HepG2 (cell line): ENCODE measurements around the gene ARFGAP1. TPM values are rescaled to one million over a fixed set of nuclear protein-coding genes. Genes with fewer than 3 reads are reported as not detected.
A peak's percentile ranks its signal among the peaks of the same experiment; 100 is the strongest.

Experiments
- AGO1 ChIP-seq: fragments of 200-400 bp; formaldehyde crosslinking; IDR thresholded peaks from 2 replicates; pipeline ENCODE4 v1.6.1; 2017; ENCODE audit warnings: mild to moderate bottlenecking, low read depth, low read length, moderate library complexity; ENCODE audit not compliant: poor library complexity, severe bottlenecking
- ARID4A ChIP-seq: sonication (generic); formaldehyde crosslinking; IDR thresholded peaks from 2 replicates; pipeline ENCODE4 v1.5.0; 2020; ENCODE audit warnings: mild to moderate bottlenecking, missing genetic modification reagents, borderline replicate concordance
- ATF2 ChIP-seq: sonication (generic); formaldehyde crosslinking; IDR thresholded peaks from 2 replicates; pipeline ENCODE4 v1.4.0; 2020; ENCODE audit warnings: missing genetic modification reagents
- ATF7-NPFF ChIP-seq: sonication (generic); formaldehyde crosslinking; IDR thresholded peaks from 2 replicates; pipeline ENCODE4 v1.8.1; 2023; ENCODE audit warnings: mild to moderate bottlenecking, low read depth, missing genetic modification reagents, moderate library complexity
- HNF4A ChIP-seq: sonication (generic); formaldehyde crosslinking; IDR thresholded peaks from 2 replicates; pipeline ENCODE4 v1.4.0; 2020; ENCODE audit warnings: missing genetic modification reagents
- NR3C1 ChIP-seq: sonication (generic); formaldehyde crosslinking; IDR thresholded peaks from 2 replicates; pipeline ENCODE4 v1.4.0; 2020; ENCODE audit warnings: missing genetic modification reagents
- PATZ1 ChIP-seq: sonication (generic); formaldehyde crosslinking; IDR thresholded peaks from 2 replicates; pipeline ENCODE4 v1.4.0; 2020; ENCODE audit warnings: missing genetic modification reagents
- POGZ ChIP-seq: sonication (generic); formaldehyde crosslinking; IDR thresholded peaks from 2 replicates; pipeline ENCODE4 v1.4.0; 2020; ENCODE audit warnings: mild to moderate bottlenecking, missing genetic modification reagents
- POLR2AphosphoS5 ChIP-seq: IDR thresholded peaks from 2 replicates; pipeline ENCODE4 v1.6.1; 2012; ENCODE audit warnings: low read depth, low read length
- PPARG ChIP-seq: conservative IDR thresholded peaks from 2 replicates; pipeline ENCODE4 v1.6.1; 2016; ENCODE audit warnings: missing biosample characterization, missing genetic modification reagents
- PRDM4 ChIP-seq: sonication (generic); formaldehyde crosslinking; IDR thresholded peaks from 2 replicates; pipeline ENCODE4 v1.9.0; 2021; ENCODE audit warnings: missing genetic modification reagents, borderline replicate concordance
- RARA ChIP-seq: IDR thresholded peaks from 2 replicates; pipeline ENCODE4 v1.6.1; 2016; ENCODE audit warnings: missing genetic modification reagents, missing compliant biosample characterization
- SKI ChIP-seq: fragments of 450-650 bp; IDR thresholded peaks from one replicate; pipeline ENCODE4 v1.6.1; 2018; ENCODE audit warnings: mild to moderate bottlenecking; ENCODE audit not compliant: partially characterized antibody
- SP5 ChIP-seq: IDR thresholded peaks from 2 replicates; pipeline ENCODE4 v1.6.1; 2016; ENCODE audit warnings: low read depth, borderline replicate concordance
- ZMAT5 ChIP-seq: sonication (generic); formaldehyde crosslinking; IDR thresholded peaks from 2 replicates; pipeline ENCODE4 v1.5.0; 2020; ENCODE audit warnings: mild to moderate bottlenecking, low read depth, missing genetic modification reagents, borderline replicate concordance
- ZNF296 ChIP-seq: sonication (generic); formaldehyde crosslinking; conservative IDR thresholded peaks from 2 replicates; pipeline ENCODE4 v1.5.0; 2020; ENCODE audit warnings: mild to moderate bottlenecking, missing genetic modification reagents
- ZNF552 ChIP-seq: sonication (generic); formaldehyde crosslinking; IDR thresholded peaks from 2 replicates; pipeline ENCODE4 v1.9.0; 2022; ENCODE audit warnings: missing genetic modification reagents, mild to moderate bottlenecking, borderline replicate concordance
- ZNF703 ChIP-seq: sonication (generic); formaldehyde crosslinking; IDR thresholded peaks from 2 replicates; pipeline ENCODE4 v1.5.1; 2020; ENCODE audit warnings: missing genetic modification reagents, mild to moderate bottlenecking, moderate library complexity, borderline replicate concordance
- ZNF747 ChIP-seq: sonication (generic); formaldehyde crosslinking; IDR thresholded peaks from 2 replicates; pipeline ENCODE4 v1.8.1; 2023; ENCODE audit warnings: missing genetic modification reagents, mild to moderate bottlenecking, borderline replicate concordance
- ZNF749 ChIP-seq: sonication (generic); formaldehyde crosslinking; IDR thresholded peaks from 2 replicates; pipeline ENCODE4 v1.8.0; 2022; ENCODE audit warnings: mild to moderate bottlenecking, missing genetic modification reagents, moderate library complexity, borderline replicate concordance
- polyA plus RNA-seq, 8 experiments: library from polyadenylated mRNA; depleted of rRNA in 3 of 8; stranded (reverse) in 7 of 8; unstranded in 1 of 8; fragments of >200 nt; fragmentation: Illumina TruSeq in 4 of 8; extraction: Trizol in 4 of 8; gene quantifications; 2 replicates each; pipeline versions ENCODE4 v1.2.1 to v1.2.3, GENCODE V29; 2011 to 2016; ENCODE audit warnings: low read depth in 4 of 8, missing spikeins in 1 of 8, mixed read lengths in 1 of 8; ENCODE audit not compliant: insufficient read depth in 1 of 8
- total RNA-seq, 5 experiments: library from RNA; depleted of rRNA; stranded (reverse); fragments of >200 nt; fragmentation: Illumina TruSeq; extraction: Trizol; gene quantifications; 2 replicates each; pipeline ENCODE4 v1.2.3, GENCODE V29; 2016; ENCODE audit warnings: low read depth in 1 of 5

Gene ARFGAP1
- total and polyA plus RNA-seq, 2 of the 13 experiments (the other 11 are each of a cell fraction or from before 2014, with no cell fraction given), result 132 TPM

- TF ChIP-seq ATF2 (no peak), ZNF747 (CRISPR knock-in tag) (no peak), SKI (no peak), ATF7-NPFF (CRISPR knock-in tag) (no peak), ZMAT5 (CRISPR knock-in tag) (no peak), RARA (CRISPR knock-in tag) (peak; percentile 53; the same call in 1 of the 2 replicates), ZNF749 (no peak), ZNF703 (CRISPR knock-in tag) (no peak), NR3C1 (CRISPR knock-in tag) (no peak), POLR2AphosphoS5 (no peak), HNF4A (CRISPR knock-in tag) (peak; percentile 85), AGO1 (no peak), SP5 (CRISPR knock-in tag) (no peak), PRDM4 (CRISPR knock-in tag) (no peak), ZNF296 (CRISPR knock-in tag) (no peak), PATZ1 (CRISPR knock-in tag) (peak; percentile 99), POGZ (CRISPR knock-in tag) (no peak), ZNF552 (no peak), ARID4A (CRISPR knock-in tag) (peak; percentile 58; the same call in 1 of the 2 replicates), PPARG (CRISPR knock-in tag) (peak; percentile 51; the same call in 1 of the 2 replicates)
Observed at GRCh38 chr20:63241272-63241671, 31.3 kb upstream of the ARFGAP1 start (continued).
